ENCODE data around the gene PHKG2. TPM values are rescaled to one million over a fixed set of nuclear protein-coding genes. Genes with fewer than 3 reads are reported as not detected.

The PHKG2 gene
- total RNA-seq, 1 experiment from 2014 or later: 30.9 TPM

DNA sequence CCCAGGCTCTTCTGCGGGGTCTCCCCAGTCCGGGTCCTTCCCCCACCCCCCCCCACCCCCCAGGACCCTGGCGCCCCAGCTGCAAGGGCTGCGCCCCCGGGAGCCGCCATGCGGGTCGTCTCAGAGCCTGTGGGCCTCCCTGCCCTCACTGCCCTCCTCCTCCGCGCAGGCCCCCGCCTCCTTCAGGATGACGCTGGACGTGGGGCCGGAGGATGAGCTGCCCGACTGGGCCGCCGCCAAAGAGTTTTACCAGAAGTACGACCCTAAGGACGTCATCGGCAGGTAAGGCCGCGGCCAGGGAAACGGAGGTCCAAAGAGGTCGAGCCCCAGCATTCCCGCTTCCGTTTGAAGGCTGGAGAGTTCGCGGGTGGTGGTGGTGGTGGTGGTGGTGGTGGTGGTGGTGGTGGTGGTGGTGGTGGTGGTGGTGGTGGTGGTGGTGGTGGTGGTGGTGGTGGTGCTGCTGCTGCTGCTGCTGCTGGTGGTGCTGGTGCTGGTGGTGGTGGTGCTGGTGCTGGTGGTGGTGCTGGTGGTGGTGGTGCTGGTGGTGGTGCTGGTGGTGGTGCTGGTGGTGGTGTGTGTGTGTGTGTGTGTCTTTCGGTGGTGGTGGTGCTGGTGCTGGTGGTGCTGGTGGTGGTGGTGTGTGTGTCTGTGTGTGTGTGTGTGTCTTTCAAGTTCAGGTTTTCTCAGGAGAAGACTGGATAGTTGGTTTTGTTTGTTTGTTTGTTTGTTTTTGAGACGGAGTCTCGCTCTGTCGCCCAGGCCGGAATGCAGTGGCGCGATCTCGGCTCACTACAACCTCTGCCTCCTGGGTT, 615 bp downstream of the PHKG2 start:
- H3K27ac ChIP-seq (ENCODE audit: low read length): no peak overlapping the region

DNA sequence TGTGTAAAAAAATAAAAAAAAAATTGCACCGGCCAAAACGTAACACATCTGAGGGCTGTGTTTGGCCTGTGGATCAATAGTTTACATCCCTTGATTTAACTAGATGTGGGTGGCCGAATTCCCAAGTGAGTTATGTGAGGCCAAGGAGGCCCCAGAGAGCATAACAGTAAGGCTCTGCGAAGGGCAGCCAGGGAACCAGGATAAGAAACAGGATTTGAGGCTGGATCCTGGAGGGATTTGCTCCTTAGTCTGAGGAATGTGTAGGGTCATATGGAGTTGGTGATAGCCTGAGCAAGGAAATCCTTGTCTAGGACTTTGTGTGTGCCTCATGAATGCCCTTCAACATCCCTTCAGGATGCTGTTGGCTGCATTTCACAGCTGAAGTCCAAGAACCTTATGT, 2.0 kb downstream of the PHKG2 start:
- no TSS peak for BruUV-seq (replicated peaks)
- DNase-seq: no peak
- POLR2A ChIA-PET (ENCODE audit: unreplicated experiment): no interaction called here
- Histone ChIP-seq H4K20me1 (ENCODE audit: low read length) (no peaks in the 10 kb centered on the region), H3K27me3 (ENCODE audit: low read length) (no peaks in the 10 kb centered on the region), H3K27ac (ENCODE audit: low read length) (no peak overlapping the region), H3K4me1 (ENCODE audit: insufficient read depth, low read length) (peaks cover 14% of the 10 kb centered on the region), H3K79me2 (ENCODE audit: low read length) (peaks cover 22% of the 10 kb centered on the region), H3K4me2 (ENCODE audit: low read length) (no peak overlapping the region), H3K9ac (ENCODE audit: low read length) (no peak overlapping the region), H2AFZ (ENCODE audit: low read length) (no peak overlapping the region), H3K9me2 (replicated peaks; ENCODE audit: low read length) (no peaks in the 10 kb centered on the region), H3F3A (ENCODE audit: low read length, unreplicated experiment) (peaks cover 8% of the 10 kb centered on the region), H3K4me3 (ENCODE audit: low read length) (no peak overlapping the region), H3K36me3 (ENCODE audit: low read depth, low read length) (no peaks in the 10 kb centered on the region), H3K9me3 (ENCODE audit: low read length) (no peaks in the 10 kb centered on the region)
- TF ChIP-seq EZH2 (IDR thresholded peaks at IDR 0.05; ENCODE audit: low read length, unreplicated experiment) (no peak), EZH2phosphoT487 (IDR thresholded peaks at IDR 0.05; ENCODE audit: borderline replicate concordance, low read length) (no peak)
- TF ChIP-seq, protein P1, sequence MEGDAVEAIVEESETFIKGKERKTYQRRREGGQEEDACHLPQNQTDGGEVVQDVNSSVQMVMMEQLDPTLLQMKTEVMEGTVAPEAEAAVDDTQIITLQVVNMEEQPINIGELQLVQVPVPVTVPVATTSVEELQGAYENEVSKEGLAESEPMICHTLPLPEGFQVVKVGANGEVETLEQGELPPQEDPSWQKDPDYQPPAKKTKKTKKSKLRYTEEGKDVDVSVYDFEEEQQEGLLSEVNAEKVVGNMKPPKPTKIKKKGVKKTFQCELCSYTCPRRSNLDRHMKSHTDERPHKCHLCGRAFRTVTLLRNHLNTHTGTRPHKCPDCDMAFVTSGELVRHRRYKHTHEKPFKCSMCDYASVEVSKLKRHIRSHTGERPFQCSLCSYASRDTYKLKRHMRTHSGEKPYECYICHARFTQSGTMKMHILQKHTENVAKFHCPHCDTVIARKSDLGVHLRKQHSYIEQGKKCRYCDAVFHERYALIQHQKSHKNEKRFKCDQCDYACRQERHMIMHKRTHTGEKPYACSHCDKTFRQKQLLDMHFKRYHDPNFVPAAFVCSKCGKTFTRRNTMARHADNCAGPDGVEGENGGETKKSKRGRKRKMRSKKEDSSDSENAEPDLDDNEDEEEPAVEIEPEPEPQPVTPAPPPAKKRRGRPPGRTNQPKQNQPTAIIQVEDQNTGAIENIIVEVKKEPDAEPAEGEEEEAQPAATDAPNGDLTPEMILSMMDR (conservative IDR thresholded peaks at IDR 0.05; ENCODE audit: low read depth, low read length): no peak
- intact Hi-C loops (cut with micrococcal nuclease): no loop called here
- no peak for ATAC-seq
- CTCF ChIA-PET: no interaction called here

More for the DNA sequence above, 615 bp downstream of the PHKG2 start:
- peaks cover 14% of the 10 kb centered on the region for H3K4me1 ChIP-seq (ENCODE audit: insufficient read depth, low read length)
- TF ChIP-seq, protein P1 (conservative IDR thresholded peaks at IDR 0.05; ENCODE audit: low read depth, low read length): no peak
- TF ChIP-seq EZH2 (IDR thresholded peaks at IDR 0.05; ENCODE audit: low read length, unreplicated experiment) (no peak), EZH2phosphoT487 (IDR thresholded peaks at IDR 0.05; ENCODE audit: borderline replicate concordance, low read length) (no peak)
- peak; percentile 33 for DNase-seq
- ChIA-PET CTCF (no interaction called here), POLR2A (ENCODE audit: unreplicated experiment) (interaction anchor here (0.6 to 0.7 kb wide), 2 partner anchors 109 to 177 kb away, joined by 5 to 6 read pairs; no protein-coding TSS in a partner anchor)
- no peaks in the 10 kb centered on the region for H3K9me3 ChIP-seq (ENCODE audit: low read length)
- no peak overlapping the region for H2AFZ ChIP-seq (ENCODE audit: low read length)
- H3K4me3 ChIP-seq (ENCODE audit: low read length): peak overlapping the region; percentile 69
- H3K9me2 ChIP-seq (replicated peaks; ENCODE audit: low read length): no peaks in the 10 kb centered on the region
- peaks cover 6% of the 10 kb centered on the region for H3K36me3 ChIP-seq (ENCODE audit: low read depth, low read length)
- peaks cover 8% of the 10 kb centered on the region for H3F3A ChIP-seq (ENCODE audit: low read length, unreplicated experiment)
- H4K20me1 ChIP-seq (ENCODE audit: low read length): no peaks in the 10 kb centered on the region
- H3K9ac ChIP-seq (ENCODE audit: low read length): peak overlapping the region; percentile 37; the same call in 1 of the 2 replicates
- TSS peak; percentile 45 for BruUV-seq (replicated peaks)
- ATAC-seq: peak; percentile 41
- no peaks in the 10 kb centered on the region for H3K27me3 ChIP-seq (ENCODE audit: low read length)
- peak overlapping the region; percentile 71 for H3K4me2 ChIP-seq (ENCODE audit: low read length)
- H3K79me2 ChIP-seq (ENCODE audit: low read length): peaks cover 22% of the 10 kb centered on the region
- intact Hi-C loops (cut with micrococcal nuclease): no loop called here

DNA sequence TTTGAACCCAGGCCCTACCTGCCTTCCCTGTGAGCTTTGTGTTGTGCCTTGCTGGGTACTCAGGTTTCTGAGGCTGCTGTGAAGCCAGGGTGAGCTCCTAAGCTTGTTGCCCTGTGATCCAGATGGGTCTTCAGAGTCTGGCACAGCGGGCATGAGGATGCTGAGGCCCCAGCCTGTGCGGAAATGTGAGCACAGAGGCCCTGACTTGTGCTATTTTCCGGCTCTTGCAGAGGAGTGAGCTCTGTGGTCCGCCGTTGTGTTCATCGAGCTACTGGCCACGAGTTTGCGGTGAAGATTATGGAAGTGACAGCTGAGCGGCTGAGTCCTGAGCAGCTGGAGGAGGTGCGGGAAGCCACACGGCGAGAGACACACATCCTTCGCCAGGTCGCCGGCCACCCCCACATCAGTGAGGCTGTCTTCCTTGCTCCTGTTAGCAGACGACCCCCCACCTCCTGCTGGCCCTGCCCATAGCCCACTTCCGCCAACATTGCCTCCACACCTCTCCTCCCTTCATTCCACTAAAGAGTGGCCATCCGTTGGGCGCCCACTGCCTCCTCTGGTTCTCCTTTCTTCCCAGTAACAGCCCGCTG, 2.7 kb downstream of the PHKG2 start:
- no peaks in the 10 kb centered on the region for H3K27me3 ChIP-seq (ENCODE audit: low read length)
- TF ChIP-seq EZH2 (IDR thresholded peaks at IDR 0.05; ENCODE audit: low read length, unreplicated experiment): no peak
- TF ChIP-seq, protein P1 (conservative IDR thresholded peaks at IDR 0.05; ENCODE audit: low read depth, low read length): no peak
- TF ChIP-seq EZH2phosphoT487 (IDR thresholded peaks at IDR 0.05; ENCODE audit: borderline replicate concordance, low read length): no peak
- no peaks in the 10 kb centered on the region for H4K20me1 ChIP-seq (ENCODE audit: low read length)
- no TSS peak for BruUV-seq (replicated peaks)
- H3K4me3 ChIP-seq (ENCODE audit: low read length): no peak overlapping the region
- ChIA-PET CTCF (no interaction called here), POLR2A (ENCODE audit: unreplicated experiment) (no interaction called here)
- H3F3A ChIP-seq (ENCODE audit: low read length, unreplicated experiment): peaks cover 8% of the 10 kb centered on the region
- intact Hi-C loops (cut with micrococcal nuclease): no loop called here
- H3K4me2 ChIP-seq (ENCODE audit: low read length): no peak overlapping the region
- DNase-seq (no peak), ATAC-seq (no peak)
- H3K9ac ChIP-seq (ENCODE audit: low read length): no peak overlapping the region
- H3K36me3 ChIP-seq (ENCODE audit: low read depth, low read length): no peaks in the 10 kb centered on the region
- H3K79me2 ChIP-seq (ENCODE audit: low read length): peaks cover 22% of the 10 kb centered on the region
- H3K4me1 ChIP-seq (ENCODE audit: insufficient read depth, low read length): peaks cover 14% of the 10 kb centered on the region
- no peaks in the 10 kb centered on the region for H3K9me2 ChIP-seq (replicated peaks; ENCODE audit: low read length)
- H3K9me3 ChIP-seq (ENCODE audit: low read length): no peaks in the 10 kb centered on the region
- H2AFZ ChIP-seq (ENCODE audit: low read length): no peak overlapping the region
- H3K27ac ChIP-seq (ENCODE audit: low read length): no peak overlapping the region
